Activated naive CD8-positive, alpha-beta T cell treated with anti-CD3 and anti-CD28 coated beads for 36 hours (primary cell): ENCODE data around the gene SLC9C2. TPM values are rescaled to one million over a fixed set of nuclear protein-coding genes. Genes with fewer than 3 reads are reported as not detected.
"Not testable (repeated sequence)": the region's sequence is repeated elsewhere in the genome, so short reads cannot be mapped to it uniquely, and the experiment has no call there.

Experiments
- DNase-seq: peaks from one replicate; pipeline ENCODE4 v3.0.0; 2021
- H3K27ac Mint-ChIP-seq: one replicate; pipeline ENCODE4 v1.8.0; 2022; ENCODE audit warnings: mild to moderate bottlenecking, moderate library complexity, mixed read lengths
- H3K27me3 Mint-ChIP-seq: one replicate; pipeline ENCODE4 v1.8.0; 2022; ENCODE audit warnings: mild to moderate bottlenecking, mixed read lengths
- H3K36me3 Mint-ChIP-seq: one replicate; pipeline ENCODE4 v1.8.0; 2021; ENCODE audit warnings: mild to moderate bottlenecking, mixed read lengths
- H3K4me1 Mint-ChIP-seq: one replicate; pipeline ENCODE4 v1.8.0; 2021; ENCODE audit warnings: mixed read lengths
- H3K4me3 Mint-ChIP-seq: one replicate; pipeline ENCODE4 v1.8.0; 2022; ENCODE audit warnings: mild to moderate bottlenecking, moderate library complexity, mixed read lengths
- H3K9me3 Mint-ChIP-seq: one replicate; pipeline ENCODE4 v1.8.0; 2022; ENCODE audit warnings: mixed read lengths
- total RNA-seq, 2 experiments: library from RNA; stranded (reverse); gene quantifications; one replicate each; pipeline ENCODE4 v1.2.3, GENCODE V29; 2021

The SLC9C2 gene
- total RNA-seq, 2 experiments from 2014 or later = not detected

DNA sequence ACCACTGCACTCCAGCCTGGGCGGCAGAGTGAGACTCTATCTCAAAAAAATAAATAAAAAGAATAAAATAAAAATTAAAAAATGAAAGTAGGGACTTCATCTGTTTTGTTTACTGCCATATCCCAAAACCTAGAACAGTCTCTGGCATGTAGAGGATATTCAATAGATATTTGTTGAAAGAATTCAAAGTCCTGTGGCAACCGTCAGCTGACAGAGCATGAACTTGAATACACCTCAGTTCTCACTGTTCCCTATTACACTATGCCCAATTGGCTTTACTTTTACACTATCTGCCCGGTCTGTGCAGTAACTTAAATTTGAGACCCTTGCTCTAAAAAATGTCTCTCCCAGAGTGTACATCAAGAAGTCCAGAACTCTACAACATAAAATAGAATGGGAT is 79.5 kb downstream of the SLC9C2 start:
- Mint-ChIP-seq H3K27ac (no peak overlapping the region), H3K4me1 (peaks cover 10% of the 10 kb centered on the region), H3K4me3 (no peak overlapping the region), H3K27me3 (no peaks in the 10 kb centered on the region), H3K36me3 (peaks cover 3% of the 10 kb centered on the region), H3K9me3 (no peaks in the 10 kb centered on the region)
- no peak for DNase-seq

GRCh38 chr1:173520799-173521198 is 82.1 kb downstream of the SLC9C2 start:
- Mint-ChIP-seq H3K27ac (no peak overlapping the region), H3K36me3 (peaks cover 3% of the 10 kb centered on the region), H3K27me3 (no peaks in the 10 kb centered on the region), H3K9me3 (no peaks in the 10 kb centered on the region), H3K4me3 (no peak overlapping the region), H3K4me1 (peaks cover 11% of the 10 kb centered on the region)
- DNase-seq = no peak

- not testable (repeated sequence) for H3K27ac Mint-ChIP-seq, DNase-seq, H3K9me3 Mint-ChIP-seq, H3K4me3 Mint-ChIP-seq, H3K4me1 Mint-ChIP-seq, H3K27me3 Mint-ChIP-seq, H3K36me3 Mint-ChIP-seq
Measured at GRCh38 chr1:173514503-173514902, 88.4 kb downstream of the SLC9C2 start.

GRCh38 chr1:173509797-173510196 is 93.1 kb downstream of the SLC9C2 start:
- Mint-ChIP-seq H3K4me1 (no peaks in the 10 kb centered on the region), H3K36me3 (peaks cover 3% of the 10 kb centered on the region), H3K4me3 (no peak overlapping the region), H3K9me3 (peaks cover 9% of the 10 kb centered on the region), H3K27me3 (peaks cover 2% of the 10 kb centered on the region), H3K27ac (no peak overlapping the region)
- DNase-seq = no peak

GRCh38 chr1:173508541-173508940 is 94.3 kb downstream of the SLC9C2 start:
- H3K9me3 Mint-ChIP-seq = peaks cover 2% of the 10 kb centered on the region
- H3K36me3 Mint-ChIP-seq = peaks cover 2% of the 10 kb centered on the region
- H3K27me3 Mint-ChIP-seq = peaks cover 2% of the 10 kb centered on the region
- H3K4me1 Mint-ChIP-seq = no peaks in the 10 kb centered on the region
- H3K27ac Mint-ChIP-seq = no peak overlapping the region
- H3K4me3 Mint-ChIP-seq = no peak overlapping the region
- DNase-seq = no peak

- Mint-ChIP-seq H3K27me3 (peaks cover 2% of the 10 kb centered on the region), H3K9me3 (no peaks in the 10 kb centered on the region), H3K27ac (no peak overlapping the region), H3K4me3 (no peak overlapping the region), H3K4me1 (no peaks in the 10 kb centered on the region), H3K36me3 (no peaks in the 10 kb centered on the region)
- no peak for DNase-seq
Measured at GRCh38 chr1:173507847-173508209, 95.0 kb downstream of the SLC9C2 start.

DNA sequence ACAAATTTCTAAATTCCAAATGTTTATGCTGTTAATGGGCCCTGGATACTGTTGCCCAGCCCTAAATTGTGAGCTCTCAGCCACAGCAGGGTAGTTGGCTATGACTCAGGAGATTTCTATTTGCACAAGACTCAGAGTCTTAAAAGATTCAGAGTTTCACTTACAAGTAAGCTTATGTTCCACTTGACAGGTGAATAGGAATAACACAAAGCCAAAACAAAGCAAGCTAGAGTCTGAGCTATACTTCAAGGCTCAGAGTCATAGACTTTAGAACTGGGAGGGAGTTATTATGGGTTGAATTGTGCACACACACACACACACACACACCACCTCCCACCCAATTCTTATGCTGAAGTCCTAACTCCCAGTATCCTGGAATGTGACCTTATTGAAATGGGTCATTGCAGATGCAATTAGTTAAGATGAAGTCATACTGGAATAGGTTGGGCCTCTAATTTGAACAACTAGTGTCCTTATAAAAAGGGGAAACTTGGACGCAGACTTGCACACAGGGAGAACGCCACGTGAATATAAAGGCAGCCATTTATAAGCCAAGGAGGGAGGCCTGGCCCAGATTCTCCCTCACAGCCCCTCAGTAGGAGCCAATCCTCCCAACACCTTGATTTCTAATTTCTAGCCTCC is 95.5 kb downstream of the SLC9C2 start:
- peaks cover 2% of the 10 kb centered on the region for H3K27me3 Mint-ChIP-seq
- H3K27ac Mint-ChIP-seq = no peak overlapping the region

GRCh38 chr1:173506437-173506836 is 96.4 kb downstream of the SLC9C2 start:
- no peak overlapping the region for H3K27ac Mint-ChIP-seq
- H3K27me3 Mint-ChIP-seq = peaks cover 2% of the 10 kb centered on the region
- H3K9me3 Mint-ChIP-seq = no peaks in the 10 kb centered on the region
- H3K4me1 Mint-ChIP-seq = no peaks in the 10 kb centered on the region
- no peak for DNase-seq
- no peaks in the 10 kb centered on the region for H3K36me3 Mint-ChIP-seq
- no peak overlapping the region for H3K4me3 Mint-ChIP-seq

More for the DNA sequence above, 95.5 kb downstream of the SLC9C2 start:
- Mint-ChIP-seq H3K36me3 (no peaks in the 10 kb centered on the region), H3K4me3 (no peak overlapping the region), H3K4me1 (no peaks in the 10 kb centered on the region), H3K9me3 (no peaks in the 10 kb centered on the region)
- DNase-seq = no peak

GRCh38 chr1:173505391-173505790 is 97.5 kb downstream of the SLC9C2 start:
- H3K27ac Mint-ChIP-seq = no peak overlapping the region
- H3K4me1 Mint-ChIP-seq = no peaks in the 10 kb centered on the region
- H3K9me3 Mint-ChIP-seq = no peaks in the 10 kb centered on the region
- no peak for DNase-seq
- peaks cover 2% of the 10 kb centered on the region for H3K27me3 Mint-ChIP-seq
- H3K4me3 Mint-ChIP-seq = no peak overlapping the region
- H3K36me3 Mint-ChIP-seq = no peaks in the 10 kb centered on the region

- Mint-ChIP-seq H3K27ac (no peak overlapping the region), H3K27me3 (peaks cover 2% of the 10 kb centered on the region), H3K4me1 (no peaks in the 10 kb centered on the region), H3K4me3 (no peak overlapping the region), H3K9me3 (no peaks in the 10 kb centered on the region), H3K36me3 (no peaks in the 10 kb centered on the region)
- DNase-seq = no peak
Measured at GRCh38 chr1:173504268-173504667, 98.6 kb downstream of the SLC9C2 start.

- Mint-ChIP-seq H3K27me3 (peaks cover 2% of the 10 kb centered on the region), H3K4me1 (no peaks in the 10 kb centered on the region), H3K9me3 (no peaks in the 10 kb centered on the region), H3K27ac (no peak overlapping the region), H3K36me3 (no peaks in the 10 kb centered on the region), H3K4me3 (no peak overlapping the region)
- DNase-seq = no peak
Measured at GRCh38 chr1:173503391-173503790, 99.5 kb downstream of the SLC9C2 start.

GRCh38 chr1:173502104-173502503 is 100.8 kb downstream of the SLC9C2 start:
- Mint-ChIP-seq H3K27me3 (peaks cover 2% of the 10 kb centered on the region), H3K4me1 (no peaks in the 10 kb centered on the region), H3K4me3 (no peak overlapping the region), H3K36me3 (no peaks in the 10 kb centered on the region), H3K27ac (no peak overlapping the region), H3K9me3 (no peaks in the 10 kb centered on the region)
- no peak for DNase-seq

GRCh38 chr1:173499729-173500128 is 103.1 kb downstream of the SLC9C2 start:
- Mint-ChIP-seq H3K36me3 (no peaks in the 10 kb centered on the region), H3K27me3 (no peaks in the 10 kb centered on the region), H3K4me1 (no peaks in the 10 kb centered on the region), H3K4me3 (no peak overlapping the region), H3K9me3 (no peaks in the 10 kb centered on the region), H3K27ac (no peak overlapping the region)
- no peak for DNase-seq

- Mint-ChIP-seq H3K4me1 (no peaks in the 10 kb centered on the region), H3K9me3 (peaks cover 6% of the 10 kb centered on the region)
Measured at GRCh38 chr1:173496757-173497320, 106.0 kb downstream of the SLC9C2 start.

DNA sequence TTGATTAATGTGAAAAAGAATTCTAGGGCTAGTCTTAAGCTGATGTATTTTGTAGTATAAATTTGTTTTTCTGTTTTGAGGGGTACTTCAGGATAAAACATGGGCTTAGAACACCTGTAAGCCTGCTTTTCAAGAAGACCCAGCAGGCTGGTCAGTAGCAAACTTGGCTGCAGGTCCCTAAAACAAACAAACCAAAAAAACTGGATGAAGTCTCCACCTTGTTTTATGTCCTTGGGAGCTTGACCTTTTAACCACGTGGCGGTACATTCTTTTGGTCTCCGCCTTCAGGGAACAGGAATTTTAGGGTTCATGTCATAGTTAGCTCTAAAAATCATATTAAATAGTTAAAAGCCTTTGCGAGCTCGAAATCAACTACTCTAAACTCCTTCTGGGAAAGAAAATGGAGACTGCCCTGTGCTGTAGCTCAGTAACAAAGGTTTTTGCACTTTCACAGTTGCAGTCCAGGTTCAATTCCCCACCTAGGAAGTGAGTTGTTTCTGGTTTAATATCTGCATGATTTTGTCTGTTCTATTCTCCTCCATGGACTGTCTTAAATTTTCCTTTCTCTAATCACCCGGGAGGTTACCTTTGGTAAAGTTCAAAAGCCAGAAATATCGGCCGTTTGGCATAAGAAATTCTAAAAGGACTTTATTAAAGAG is 107.1 kb downstream of the SLC9C2 start:
- Mint-ChIP-seq H3K27ac (no peak overlapping the region), H3K9me3 (peaks cover 6% of the 10 kb centered on the region), H3K4me3 (no peak overlapping the region), H3K36me3 (peaks cover 9% of the 10 kb centered on the region), H3K4me1 (no peaks in the 10 kb centered on the region), H3K27me3 (no peaks in the 10 kb centered on the region)
- no peak for DNase-seq

More at GRCh38 chr1:173496757-173497320, 106.0 kb downstream of the SLC9C2 start:
- Mint-ChIP-seq H3K4me3 (no peak overlapping the region), H3K36me3 (peaks cover 9% of the 10 kb centered on the region), H3K27me3 (no peaks in the 10 kb centered on the region), H3K27ac (no peak overlapping the region)
- no peak for DNase-seq

GRCh38 chr1:173493125-173493524 is 109.7 kb downstream of the SLC9C2 start:
- not testable (repeated sequence) for H3K27ac Mint-ChIP-seq, H3K9me3 Mint-ChIP-seq, H3K4me3 Mint-ChIP-seq, H3K27me3 Mint-ChIP-seq, DNase-seq, H3K4me1 Mint-ChIP-seq
- H3K36me3 Mint-ChIP-seq = peaks cover 21% of the 10 kb centered on the region
